Thymus (tissue), 14 donors: ENCODE measurements around the gene RPL13. TPM values are rescaled to one million over a fixed set of nuclear protein-coding genes. Genes with fewer than 3 reads are reported as not detected.
A peak's percentile ranks its signal among the peaks of the same experiment; 100 is the strongest.

ENCODE experiments used
- DNase-seq, 9 donors: peaks; one replicate each; pipeline ENCODE4 v3.0.0-alpha.2; 2013; ENCODE audit warnings: low spot score in 9 of 9, low read depth in 6 of 9, missing footprints in 1 of 9
- H3K27ac ChIP-seq, 2 donors: one replicate each; pipeline ENCODE4 v1.5.1; 2013; ENCODE audit warnings: control low read depth in 1 of 2, low read depth in 1 of 2, low read length in 1 of 2, mild to moderate bottlenecking in 1 of 2, moderate library complexity in 1 of 2
- H3K27me3 ChIP-seq, 2 donors: one replicate each; pipeline ENCODE4 v1.5.1; 2013; ENCODE audit warnings: low read length in 1 of 2; ENCODE audit not compliant: control insufficient read depth in 2 of 2, insufficient read depth in 1 of 2
- H3K36me3 ChIP-seq, 2 donors: one replicate each; pipeline ENCODE4 v1.5.1; 2013; ENCODE audit warnings: low read length in 1 of 2, mild to moderate bottlenecking in 1 of 2, moderate library complexity in 1 of 2; ENCODE audit not compliant: control insufficient read depth in 2 of 2, insufficient read depth in 2 of 2
- H3K4me1 ChIP-seq, 2 donors: one replicate each; pipeline ENCODE4 v1.5.1; 2013; ENCODE audit warnings: low read length in 2 of 2; ENCODE audit not compliant: control insufficient read depth in 2 of 2, insufficient read depth in 2 of 2
- H3K4me3 ChIP-seq, 2 donors: one replicate each; pipeline ENCODE4 v1.5.1; 2013; ENCODE audit warnings: low read length in 2 of 2, control low read depth in 1 of 2, mild to moderate bottlenecking in 1 of 2
- H3K9me3 ChIP-seq, 2 donors: one replicate each; pipeline ENCODE4 v1.5.1; 2013; ENCODE audit warnings: low read length in 1 of 2, mild to moderate bottlenecking in 1 of 2; ENCODE audit not compliant: control insufficient read depth in 2 of 2, insufficient read depth in 1 of 2
- WGBS: extraction: QIAGEN DNeasy Blood & Tissue Kit; methylation state at CpG from one replicate; pipeline ENCODE4 v1.1.7; 2013; 5-methylcytosine and 5-hydroxymethylcytosine counted together
- long read RNA-seq, 10 donors: transcript quantifications; one replicate each; lab custom pipeline, GENCODE V29; 2026
- polyA plus RNA-seq: library from polyadenylated mRNA; stranded (reverse); fragments of 200-250 nt; gene quantifications from one replicate; pipeline ENCODE4 v1.2.3, GENCODE V29; 2013
- total RNA-seq: library from RNA; stranded (reverse); fragments of 120-200 nt; gene quantifications from one replicate; pipeline ENCODE4 v1.2.4, GENCODE V29; 2013
- donor health status: healthy.

RPL13 gene
- total RNA-seq (4,686 TPM), polyA plus RNA-seq (5,597 TPM)
- long read RNA-seq, donor 1, full-length matches to known transcripts, result 230 of 246 reads
- long read RNA-seq, donor 1, partial matches to known transcripts, result 16 of 246 reads
- long read RNA-seq, donor 1, other reads (novel, unspliced or antisense), result 0 of 246 reads
- long read RNA-seq, donor 2, result 0 reads
- long read RNA-seq, donor 3, full-length matches to known transcripts, result 2,860 of 3,378 reads
- long read RNA-seq, donor 3, partial matches to known transcripts, result 409 of 3,378 reads
- long read RNA-seq, donor 3, other reads (novel, unspliced or antisense), result 109 of 3,378 reads
- long read RNA-seq, donor 4, full-length matches to known transcripts, result 1,357 of 1,644 reads
- long read RNA-seq, donor 4, partial matches to known transcripts, result 265 of 1,644 reads
- long read RNA-seq, donor 4, other reads (novel, unspliced or antisense), result 22 of 1,644 reads
- long read RNA-seq, donor 5, full-length matches to known transcripts, result 3,963 of 4,804 reads
- long read RNA-seq, donor 5, partial matches to known transcripts, result 699 of 4,804 reads
- long read RNA-seq, donor 5, other reads (novel, unspliced or antisense), result 142 of 4,804 reads
- long read RNA-seq, donor 6, full-length matches to known transcripts, result 2,153 of 2,320 reads
- long read RNA-seq, donor 6, partial matches to known transcripts, result 123 of 2,320 reads
- long read RNA-seq, donor 6, other reads (novel, unspliced or antisense), result 44 of 2,320 reads
- long read RNA-seq, donor 7, full-length matches to known transcripts, result 2,174 of 2,512 reads
- long read RNA-seq, donor 7, partial matches to known transcripts, result 287 of 2,512 reads
- long read RNA-seq, donor 7, other reads (novel, unspliced or antisense), result 51 of 2,512 reads
- long read RNA-seq, donor 8, full-length matches to known transcripts, result 931 of 1,028 reads
- long read RNA-seq, donor 8, partial matches to known transcripts, result 86 of 1,028 reads
- long read RNA-seq, donor 8, other reads (novel, unspliced or antisense), result 11 of 1,028 reads
- long read RNA-seq, donor 9, full-length matches to known transcripts, result 1,214 of 1,377 reads
- long read RNA-seq, donor 9, partial matches to known transcripts, result 135 of 1,377 reads
- long read RNA-seq, donor 9, other reads (novel, unspliced or antisense), result 28 of 1,377 reads
- long read RNA-seq, donor 10, full-length matches to known transcripts, result 1,692 of 2,067 reads
- long read RNA-seq, donor 10, partial matches to known transcripts, result 326 of 2,067 reads
- long read RNA-seq, donor 10, other reads (novel, unspliced or antisense), result 49 of 2,067 reads

DNA sequence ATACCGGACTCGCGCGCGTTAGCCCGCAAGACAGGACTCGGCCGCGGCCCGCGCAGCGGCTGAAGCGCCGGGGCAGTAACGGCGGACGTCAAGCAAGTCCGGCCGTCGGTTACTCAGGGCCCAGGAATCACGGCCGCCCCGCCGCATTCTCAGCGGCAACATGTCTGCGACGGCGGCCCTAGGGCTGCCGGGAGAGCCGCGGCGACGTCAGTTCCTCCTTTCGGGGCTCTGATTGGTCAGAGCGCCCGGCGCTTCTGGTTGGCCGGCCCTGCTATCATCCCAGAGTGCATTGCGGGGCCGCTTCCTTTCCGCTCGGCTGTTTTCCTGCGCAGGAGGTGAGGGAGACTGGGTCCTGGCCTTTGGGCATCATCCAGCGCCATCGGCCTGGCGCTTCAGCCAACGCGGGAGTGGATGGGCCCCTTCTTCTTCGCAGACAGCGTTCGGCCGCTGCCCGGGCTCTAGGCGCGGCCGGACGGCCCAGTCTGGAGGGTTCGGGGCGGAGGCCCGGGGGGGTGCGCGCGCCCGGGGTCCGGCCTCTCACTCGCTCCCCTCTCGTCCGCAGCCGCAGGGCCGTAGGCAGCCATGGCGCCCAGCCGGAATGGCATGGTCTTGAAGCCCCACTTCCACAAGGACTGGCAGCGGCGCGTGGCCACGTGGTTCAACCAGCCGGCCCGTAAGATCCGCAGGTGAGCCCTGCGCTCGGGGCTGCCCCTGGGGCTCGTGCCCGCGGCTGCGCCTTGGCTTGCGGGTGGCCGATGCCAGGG is at the start of gene RPL13:
RPL13 (plus strand) TSS at position 305 of the 764 bp plus-strand sequence; CDS start at position 583, 278 bp downstream.
- Histone ChIP-seq H3K4me3 (peak within 1 kb of the TSS; percentile 89 to 96), H3K4me1 (peaks cover 19 to 63% of the 10 kb centered on the region in 2 donors), H3K27ac (peak within 1 kb of the TSS; percentile 96 to 100), H3K9me3 (peaks cover 0 to 7% of the 10 kb centered on the region in 2 donors), H3K27me3 (peaks cover 0 to 4% of the 10 kb centered on the region in 2 donors), H3K36me3 (peaks cover 51 to 58% of the 10 kb centered on the region in 2 donors)
- under 1% methylated on average over 87 of the region's 87 CpGs for WGBS
- DNase-seq, result peak; percentile 83 to 98 (median 91)

DNA sequence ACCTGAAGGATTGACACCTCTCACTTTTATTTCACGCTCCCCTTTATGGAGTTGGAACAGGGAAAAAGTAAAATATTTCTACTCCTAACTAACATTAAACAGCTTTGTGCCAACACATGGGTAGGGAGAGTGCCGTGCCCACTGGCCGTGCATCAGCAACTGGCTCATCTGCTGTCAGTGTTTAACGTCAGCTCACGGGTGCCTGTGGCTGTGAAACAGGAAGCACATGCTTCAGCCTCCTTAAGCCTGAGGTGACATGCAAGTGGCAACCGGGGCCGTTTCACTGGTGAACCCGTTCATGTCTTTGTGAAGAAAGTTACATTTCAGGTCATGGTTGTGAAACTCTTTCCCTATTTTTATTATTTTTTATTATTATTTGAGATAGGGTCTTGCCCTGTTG is 49.1 kb upstream of the RPL13 start:
- Histone ChIP-seq H3K36me3 (peaks cover 37 to 47% of the 10 kb centered on the region in 2 donors), H3K4me3 (no peak overlapping the region), H3K4me1 (peaks cover 8 to 26% of the 10 kb centered on the region in 2 donors), H3K27me3 (no peaks in the 10 kb centered on the region), H3K9me3 (no peaks in the 10 kb centered on the region), H3K27ac (no peak overlapping the region)
- WGBS, result 67% methylated on average over 8 of the region's 8 CpGs
- DNase-seq, result no peak

DNA sequence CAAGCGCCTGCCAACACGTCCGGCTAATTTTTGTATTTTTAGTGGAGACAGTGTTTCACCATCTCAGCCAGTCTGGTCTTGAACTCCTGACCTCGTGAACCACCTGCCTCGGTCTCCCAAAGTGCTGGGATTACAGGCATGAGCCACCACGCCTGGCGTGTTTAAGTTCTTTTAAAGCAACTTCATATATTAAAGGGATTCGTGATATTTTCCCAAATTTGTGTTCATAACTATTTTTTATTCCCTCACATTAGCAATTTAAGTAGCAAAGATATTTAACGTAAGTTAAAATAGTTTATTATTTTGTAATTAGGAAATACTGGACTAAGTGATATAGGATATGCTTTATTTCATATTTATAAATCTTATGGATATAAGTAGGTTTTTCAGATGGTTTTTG is 48.0 kb upstream of the RPL13 start:
- Histone ChIP-seq H3K36me3 (peaks cover 45 to 55% of the 10 kb centered on the region in 2 donors), H3K4me1 (peaks cover 3 to 17% of the 10 kb centered on the region in 2 donors), H3K27me3 (no peaks in the 10 kb centered on the region), H3K27ac (no peak overlapping the region), H3K9me3 (no peaks in the 10 kb centered on the region), H3K4me3 (no peak overlapping the region)
- WGBS, result 98% methylated on average over 9 of the region's 9 CpGs
- no peak for DNase-seq

DNA sequence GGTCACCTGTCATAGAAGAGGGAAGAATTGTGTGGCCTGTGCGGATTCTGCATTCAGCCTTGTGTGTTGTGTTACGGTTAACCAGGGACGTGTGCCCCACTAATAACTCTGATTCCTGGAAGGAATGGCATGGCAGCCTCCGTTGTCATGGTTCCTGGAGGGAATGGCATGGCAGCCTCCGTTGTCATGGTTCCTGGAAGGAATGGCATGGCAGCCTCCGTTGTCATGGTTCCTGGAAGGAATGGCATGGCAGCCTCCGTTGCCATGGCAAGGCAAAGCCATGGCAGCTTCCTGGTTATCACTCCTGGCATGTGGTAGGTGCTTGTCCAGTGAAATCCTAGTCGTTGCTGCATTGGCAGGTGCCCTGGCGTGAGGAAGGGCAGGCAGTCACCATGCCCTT is 43.4 kb upstream of the RPL13 start:
- Histone ChIP-seq H3K36me3 (peaks cover 67 to 75% of the 10 kb centered on the region in 2 donors), H3K4me1 (no peaks in the 10 kb centered on the region), H3K9me3 (no peaks in the 10 kb centered on the region), H3K27me3 (no peaks in the 10 kb centered on the region), H3K27ac (no peak overlapping the region), H3K4me3 (no peak overlapping the region)
- WGBS, result 77% methylated on average over 9 of the region's 9 CpGs
- DNase-seq, result no peak

DNA sequence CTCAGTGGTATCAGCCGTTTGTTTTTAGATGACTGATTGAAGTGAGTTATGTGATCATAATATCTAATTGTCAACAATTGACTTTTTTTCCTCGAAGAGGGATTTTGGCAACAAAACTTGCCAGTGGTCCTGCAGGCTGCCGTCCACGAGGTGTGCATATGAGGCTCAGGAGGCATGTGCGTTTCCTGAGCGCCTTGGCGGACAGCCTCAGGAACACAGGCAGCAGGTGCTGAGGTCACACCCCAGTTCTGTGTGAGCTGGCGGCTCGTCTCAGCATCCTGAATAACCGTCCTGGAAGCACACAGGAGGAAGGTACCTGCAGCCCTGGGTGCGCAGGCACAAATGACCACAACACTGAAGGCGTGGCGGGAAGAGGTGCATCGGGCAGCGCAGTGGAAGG is 40.6 kb upstream of the RPL13 start:
- no peak for DNase-seq
- Histone ChIP-seq H3K4me3 (no peak overlapping the region), H3K36me3 (peaks cover 78 to 82% of the 10 kb centered on the region in 2 donors), H3K9me3 (peaks cover 0 to 3% of the 10 kb centered on the region in 2 donors), H3K4me1 (no peaks in the 10 kb centered on the region), H3K27ac (no peak overlapping the region), H3K27me3 (no peaks in the 10 kb centered on the region)
- WGBS, result 95% methylated on average over 15 of the region's 15 CpGs

DNA sequence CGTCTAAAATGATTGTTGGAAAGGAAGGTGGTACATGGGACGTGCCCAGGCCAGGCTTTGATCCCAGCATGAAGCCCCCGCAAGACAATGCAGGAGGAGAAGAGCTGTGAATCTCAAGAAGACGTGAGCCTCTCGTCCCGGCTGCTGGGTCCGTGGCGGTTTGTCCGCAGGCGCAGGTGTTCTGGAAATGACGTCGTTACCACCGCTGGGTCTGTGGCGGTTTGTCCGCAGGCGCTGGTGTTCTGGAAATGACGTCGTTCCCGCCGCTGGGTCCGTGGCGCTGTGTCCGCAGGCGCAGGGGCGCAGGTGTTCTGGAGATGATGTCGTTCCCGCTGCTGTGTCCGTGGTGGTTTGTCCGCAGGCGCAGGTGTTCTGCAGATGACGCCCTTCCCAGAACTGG is 38.2 kb upstream of the RPL13 start:
- peaks cover 0 to 3% of the 10 kb centered on the region in 2 donors for H3K9me3 ChIP-seq
- no peak overlapping the region for H3K4me3 ChIP-seq
- H3K27ac ChIP-seq, result no peak overlapping the region
- H3K27me3 ChIP-seq, result no peaks in the 10 kb centered on the region
- WGBS, result 98% methylated on average over 31 of the region's 31 CpGs
- H3K4me1 ChIP-seq, result no peaks in the 10 kb centered on the region
- no peak for DNase-seq
- H3K36me3 ChIP-seq, result peaks cover 85 to 90% of the 10 kb centered on the region in 2 donors

DNA sequence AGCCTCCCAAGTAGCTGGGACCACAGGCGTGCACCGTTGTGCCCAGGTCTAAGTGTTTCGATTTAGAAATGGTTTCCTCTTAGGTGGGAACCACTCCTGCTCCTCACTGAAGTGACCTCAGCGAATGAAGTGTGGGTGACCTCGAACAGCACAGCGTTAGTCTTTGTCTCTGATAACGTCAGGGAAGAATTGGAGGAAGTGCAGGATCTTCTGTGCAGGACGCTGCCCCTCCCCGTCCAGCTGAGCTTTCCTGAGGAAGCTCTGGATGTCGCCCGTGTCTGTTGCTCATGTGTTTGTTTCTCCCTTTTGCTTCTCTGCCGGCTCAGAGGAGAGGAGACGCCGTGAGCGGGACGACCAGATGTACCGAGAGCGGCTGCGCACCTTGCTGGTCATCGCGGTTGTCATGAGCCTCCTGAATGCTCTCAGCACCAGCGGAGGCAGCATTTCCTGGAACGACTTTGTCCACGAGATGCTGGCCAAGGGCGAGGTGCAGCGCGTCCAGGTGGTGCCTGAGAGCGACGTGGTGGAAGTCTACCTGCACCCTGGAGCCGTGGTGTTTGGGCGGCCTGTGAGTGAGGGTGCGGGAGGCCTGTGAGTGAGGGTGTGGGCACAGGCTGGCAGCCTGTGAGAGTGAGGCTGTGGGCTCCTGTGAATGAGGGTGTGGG is 36.7 kb upstream of the RPL13 start:
- H3K27ac ChIP-seq, result no peak overlapping the region
- WGBS, result 95% methylated on average over 32 of the region's 32 CpGs
- no peaks in the 10 kb centered on the region for H3K27me3 ChIP-seq
- H3K4me3 ChIP-seq, result no peak overlapping the region
- peaks cover 83 to 89% of the 10 kb centered on the region in 2 donors for H3K36me3 ChIP-seq
- peaks cover 0 to 3% of the 10 kb centered on the region in 2 donors for H3K9me3 ChIP-seq
- H3K4me1 ChIP-seq, result no peaks in the 10 kb centered on the region
- DNase-seq, result no peak
